GM21447 (cell line): ENCODE measurements around the gene ENAH.

Experiments
- ATAC-seq: cut with Tn5 transposase; IDR thresholded peaks from one replicate; pipeline ENCODE4 v1.9.1; 2021; ENCODE audit not compliant: unreplicated experiment

Gene ENAH

GRCh38 chr1:225461533-225462428 is 191.1 kb downstream of the ENAH start:
- no peak for ATAC-seq

DNA sequence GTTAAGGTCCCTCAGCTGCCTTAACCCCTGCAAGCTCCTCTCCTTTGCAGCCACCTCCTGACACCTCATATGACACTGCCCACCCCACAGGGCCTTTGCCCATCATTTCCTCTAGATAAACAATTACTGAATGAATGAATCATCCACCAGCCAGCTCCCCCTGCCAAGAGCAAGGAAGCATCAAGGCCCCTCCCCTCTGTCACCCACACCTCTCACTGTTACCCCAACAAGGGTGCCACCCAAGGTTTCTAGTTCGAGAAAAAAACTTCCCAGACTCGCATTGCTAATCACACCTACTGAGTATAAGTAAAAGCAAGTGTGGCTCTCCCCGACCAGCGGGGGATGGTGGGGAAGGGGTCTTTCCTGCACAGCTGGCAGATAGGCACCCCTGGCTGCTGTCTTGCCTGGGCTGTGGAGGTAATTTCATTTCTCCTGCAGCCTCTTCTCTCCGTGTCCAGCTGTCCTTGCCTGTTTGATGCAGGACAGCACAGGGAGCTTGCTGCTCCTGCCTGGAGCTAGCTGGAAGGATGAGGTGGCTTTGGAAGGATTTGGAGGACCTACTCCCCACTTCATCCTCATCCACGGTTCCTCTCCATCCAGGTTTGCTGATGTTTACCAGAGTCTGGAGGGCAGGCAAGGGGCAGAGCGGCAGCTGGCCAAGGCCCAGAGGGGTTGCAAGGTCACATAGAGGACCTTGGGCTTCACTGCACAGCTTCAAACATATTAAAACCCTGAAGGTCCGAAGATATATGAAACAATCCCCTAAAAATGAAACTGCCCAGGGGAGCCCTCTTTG is 192.0 kb downstream of the ENAH start:
- no peak for ATAC-seq

- no peak for ATAC-seq
Measured at GRCh38 chr1:225460021-225460736, 192.7 kb downstream of the ENAH start.

GRCh38 chr1:225458222-225458631 is 194.7 kb downstream of the ENAH start:
- ATAC-seq = no peak

DNA sequence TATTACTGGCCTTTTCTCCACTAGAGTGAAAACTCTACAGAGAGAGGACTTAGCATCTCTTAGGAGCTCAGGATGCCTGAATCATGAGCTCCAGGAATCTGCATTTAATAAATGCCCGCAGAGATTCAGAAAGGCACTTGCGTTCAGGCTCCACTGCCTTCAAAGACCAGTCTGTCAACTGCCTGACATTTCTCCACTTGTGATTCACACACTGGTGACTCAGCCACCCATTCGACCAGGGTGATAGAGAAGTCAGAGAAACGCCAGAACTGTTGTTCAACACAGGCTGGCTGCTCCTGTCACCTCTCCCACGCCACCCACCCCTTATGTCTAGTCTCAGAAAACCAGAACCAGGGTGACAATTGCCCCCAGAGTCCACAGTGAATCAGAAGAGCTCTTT is 198.2 kb downstream of the ENAH start:
- peak; percentile 66 for ATAC-seq

DNA sequence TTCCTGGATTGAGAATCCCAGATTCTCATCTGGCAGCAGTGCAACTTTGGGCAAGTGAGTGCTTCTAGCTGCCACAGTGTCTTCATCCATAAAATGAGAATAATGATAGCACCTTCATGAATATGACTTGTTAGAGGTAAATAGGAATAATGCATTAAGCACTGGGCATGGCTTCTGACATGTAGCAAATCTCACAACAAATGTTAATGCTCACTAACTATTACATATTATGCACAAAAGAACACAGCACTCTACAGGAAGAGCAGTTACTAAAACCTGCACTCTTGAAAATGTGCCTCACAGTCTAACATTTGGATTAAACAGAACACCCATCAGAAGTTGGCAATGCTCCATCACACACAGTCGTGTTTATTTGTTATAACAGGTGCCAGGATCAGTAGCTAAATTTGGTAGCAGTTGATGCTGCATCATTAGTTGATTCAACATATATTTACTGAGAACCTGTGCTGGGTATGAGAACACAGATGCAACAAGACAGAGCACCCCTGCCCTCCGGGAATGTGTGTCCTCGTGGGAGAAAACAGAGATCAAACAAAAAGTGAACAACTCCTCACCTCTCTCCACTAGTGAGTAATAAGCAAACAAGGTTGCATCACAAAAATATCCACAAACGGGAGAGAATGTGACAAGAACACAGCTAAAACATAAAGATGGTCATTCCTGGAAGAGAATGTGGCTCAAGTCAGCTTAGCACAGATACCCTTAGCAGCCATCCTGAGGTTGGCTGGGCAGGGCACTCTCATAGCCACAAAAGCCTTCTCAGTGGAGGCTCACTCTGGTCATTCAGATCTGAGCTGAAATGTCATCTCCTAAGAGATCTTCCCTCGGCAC is 198.9 kb downstream of the ENAH start:
- ATAC-seq = no peak

DNA sequence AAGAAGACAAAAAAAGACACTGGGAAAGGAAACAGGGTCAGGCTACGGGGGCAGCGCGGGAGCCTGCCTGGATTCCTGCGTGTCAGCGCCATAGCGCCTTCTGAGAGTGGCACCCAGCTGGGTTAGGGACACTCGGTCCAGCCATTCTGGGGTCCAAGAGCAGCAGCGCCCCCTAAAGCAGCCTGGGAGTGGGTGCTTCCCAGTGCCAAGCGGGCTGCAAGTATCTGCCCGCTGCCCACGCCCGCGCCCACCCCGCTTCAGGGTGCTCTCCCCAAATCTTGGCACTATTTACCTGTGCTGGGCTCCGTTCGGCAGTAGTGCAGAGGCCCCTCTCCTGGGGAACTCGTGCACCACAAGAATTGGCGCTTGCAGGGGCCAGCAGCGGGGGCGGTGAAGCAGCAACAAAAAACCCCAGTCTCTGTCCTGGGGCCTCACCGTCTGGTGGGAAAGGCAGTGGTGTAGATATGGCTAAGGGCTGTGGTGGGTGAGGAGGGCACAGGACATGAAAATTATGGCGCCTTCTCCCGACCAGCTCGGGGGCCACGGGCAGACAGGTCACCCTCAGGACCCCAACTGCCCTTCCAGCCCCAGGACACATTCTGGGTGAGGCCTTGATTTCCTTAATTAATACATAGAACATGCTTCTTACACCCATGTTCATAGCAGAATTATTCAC is 200.9 kb downstream of the ENAH start:
- no peak for ATAC-seq

- no peak for ATAC-seq
Measured at GRCh38 chr1:225451340-225451739, 201.6 kb downstream of the ENAH start.

- no peak for ATAC-seq
Measured at GRCh38 chr1:225450491-225451191, 202.3 kb downstream of the ENAH start.

GRCh38 chr1:225449774-225450173 is 203.1 kb downstream of the ENAH start:
- ATAC-seq = no peak

GRCh38 chr1:225449261-225449660 is 203.7 kb downstream of the ENAH start:
- ATAC-seq = no peak

DNA sequence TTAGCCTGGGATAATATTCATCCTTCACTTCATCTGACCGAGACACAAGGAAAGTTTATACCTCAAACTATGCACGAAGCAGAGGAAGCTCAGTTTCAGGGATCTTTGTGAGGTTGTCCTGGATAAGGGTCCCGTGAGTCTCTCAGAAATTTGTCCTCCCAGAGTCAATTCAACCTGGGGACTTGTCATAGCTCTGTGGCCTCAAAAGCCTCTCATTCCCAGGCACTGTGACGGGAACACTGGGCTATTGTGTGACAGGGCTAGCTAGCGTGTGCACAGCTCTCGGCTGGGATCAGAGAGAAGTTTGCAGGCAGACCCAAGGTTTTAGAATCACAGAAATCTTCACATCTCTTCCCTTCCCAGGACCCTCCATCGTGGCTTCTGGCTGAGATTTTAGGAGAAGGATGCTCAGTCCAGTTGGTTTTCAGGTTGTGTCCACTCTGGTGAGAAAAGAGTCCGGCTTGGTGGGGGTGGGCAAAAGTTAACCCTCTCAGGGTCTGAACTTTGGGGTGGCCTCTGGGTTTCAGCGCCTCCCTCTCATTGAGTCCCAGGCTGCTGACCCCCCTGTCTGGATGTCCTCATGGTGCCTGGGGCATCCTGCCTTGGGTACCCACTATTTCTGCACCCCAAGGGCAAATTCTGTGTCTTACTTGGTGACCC is 204.6 kb downstream of the ENAH start:
- no peak for ATAC-seq

- ATAC-seq = no peak
Measured at GRCh38 chr1:225447650-225448089, 205.3 kb downstream of the ENAH start.

- no peak for ATAC-seq
Measured at GRCh38 chr1:225446981-225447615, 205.8 kb downstream of the ENAH start.

- ATAC-seq = no peak
Measured at GRCh38 chr1:225446595-225446960, 206.3 kb downstream of the ENAH start.

DNA sequence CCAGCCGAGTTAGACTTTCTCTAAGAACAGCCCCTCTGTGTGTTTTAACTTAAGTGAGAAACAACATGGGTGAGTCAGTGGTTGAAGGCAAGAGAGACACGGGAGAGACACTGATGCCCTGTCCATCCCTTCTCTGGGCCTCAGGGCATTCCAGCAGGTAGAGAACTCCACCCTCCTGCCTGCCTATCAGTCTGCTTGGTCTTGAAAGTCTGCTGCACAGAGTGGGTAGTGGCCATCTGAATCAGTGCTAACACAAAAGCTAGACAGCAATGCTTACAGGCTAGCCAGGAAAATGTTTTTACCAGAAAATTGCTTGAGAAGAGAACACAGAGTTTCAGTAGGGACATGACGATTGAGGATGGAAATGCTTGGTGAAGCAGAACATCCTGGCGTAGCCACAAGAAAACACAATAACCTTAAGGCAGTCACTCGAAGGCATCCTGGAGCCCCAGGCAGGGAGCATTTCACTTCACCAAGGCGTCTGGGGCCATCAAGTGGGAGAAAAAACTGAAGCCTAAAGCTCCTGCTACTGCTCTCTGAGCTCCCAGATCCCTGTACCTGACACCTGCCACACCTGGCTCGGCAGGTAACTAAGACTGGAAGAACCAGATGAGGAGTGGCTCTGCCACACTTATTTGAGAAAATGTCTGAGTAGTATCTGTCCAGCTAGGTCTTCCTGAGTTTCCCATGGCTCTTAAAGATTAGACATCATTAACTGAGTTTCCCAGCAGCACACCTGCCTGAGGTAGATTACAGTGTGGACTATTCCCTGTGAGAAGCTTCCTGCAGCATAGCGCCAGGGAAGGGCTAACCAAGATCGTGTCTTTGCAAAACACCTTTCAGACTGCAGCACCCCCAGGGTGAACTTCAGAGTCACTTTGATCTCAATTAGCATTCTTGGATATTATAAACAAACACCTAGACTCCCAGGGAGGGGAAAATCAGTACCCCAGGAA is 207.0 kb downstream of the ENAH start:
- ATAC-seq = no peak

- no peak for ATAC-seq
Measured at GRCh38 chr1:225442123-225442505, 210.8 kb downstream of the ENAH start.
